Stimulated activated naive CD4-positive, alpha-beta T cell (primary cell): ENCODE data around the gene PDE4D.

Experiments
- DNase-seq, 6 experiments: peaks; one replicate each; lab custom pipeline; 2025; lab: John Stamatoyannopoulos, UW

Gene PDE4D

GRCh38 chr5:59517926-59518585 is 375.5 kb downstream of the PDE4D start:
- no peak for DNase-seq

- DNase-seq, result no peak
Measured at GRCh38 chr5:59516161-59516560, 377.4 kb downstream of the PDE4D start.

- no peak for DNase-seq
Measured at GRCh38 chr5:59506285-59506877, 387.1 kb downstream of the PDE4D start.

GRCh38 chr5:59504043-59504442 is 389.5 kb downstream of the PDE4D start:
- no peak for DNase-seq

GRCh38 chr5:59503220-59503619 is 390.3 kb downstream of the PDE4D start:
- DNase-seq, result no peak

GRCh38 chr5:59501316-59501715 is 392.2 kb downstream of the PDE4D start:
- no peak for DNase-seq

- DNase-seq, result no peak
Measured at GRCh38 chr5:59500014-59500413, 393.5 kb downstream of the PDE4D start.

GRCh38 chr5:59497207-59497606 is 396.3 kb downstream of the PDE4D start:
- no peak for DNase-seq

- no peak for DNase-seq
Measured at GRCh38 chr5:59496524-59497134, 396.9 kb downstream of the PDE4D start.

GRCh38 chr5:59491945-59492344 is 401.6 kb downstream of the PDE4D start:
- no peak for DNase-seq

- no peak for DNase-seq
Measured at GRCh38 chr5:59489551-59489950, 404.0 kb downstream of the PDE4D start.

- DNase-seq, result no peak
Measured at GRCh38 chr5:59487772-59488729, 405.5 kb downstream of the PDE4D start.

GRCh38 chr5:59487068-59487686 is 406.3 kb downstream of the PDE4D start:
- DNase-seq, result no peak

GRCh38 chr5:59486508-59486907 is 407.0 kb downstream of the PDE4D start:
- no peak for DNase-seq

- DNase-seq, result no peak
Measured at GRCh38 chr5:59485629-59486439, 407.7 kb downstream of the PDE4D start.

- DNase-seq, result no peak
Measured at GRCh38 chr5:59485107-59485506, 408.4 kb downstream of the PDE4D start.

GRCh38 chr5:59484618-59485017 is 408.9 kb downstream of the PDE4D start:
- DNase-seq, result no peak

GRCh38 chr5:59483971-59484472 is 409.5 kb downstream of the PDE4D start:
- no peak for DNase-seq

GRCh38 chr5:59479086-59479485 is 414.4 kb downstream of the PDE4D start:
- DNase-seq, result no peak

GRCh38 chr5:59474324-59474723 is 419.2 kb downstream of the PDE4D start:
- DNase-seq, result no peak

GRCh38 chr5:59473611-59474010 is 419.9 kb downstream of the PDE4D start:
- DNase-seq, result no peak
